Central memory CD8-positive, alpha-beta T cell (primary cell): ENCODE data around the gene GK.
"Not testable (repeated sequence)": the region's sequence is repeated elsewhere in the genome, so short reads cannot be mapped to it uniquely, and the experiment has no call there.

ENCODE experiments used
- ATAC-seq: fragments of 150-1000 bp; cut with Tn5 transposase; replicated peaks from 2 replicates; pipeline ENCODE4 v1.10.0; 2022; ENCODE audit warnings: mild to moderate bottlenecking, moderate FRiP score, moderate number of reproducible peaks; ENCODE audit not compliant: poor library complexity, severe bottlenecking; ENCODE audit errors: extremely low read depth
- DNase-seq, 2 donors: peaks; one replicate each; pipeline ENCODE4 v3.0.0; 2021; ENCODE audit warnings: low spot score in 2 of 2
- H3K27ac Mint-ChIP-seq: one replicate; pipeline ENCODE4 v1.8.0; 2022; ENCODE audit warnings: low read depth, mild to moderate bottlenecking, moderate library complexity, mixed read lengths
- H3K27me3 Mint-ChIP-seq: one replicate; pipeline ENCODE4 v1.8.0; 2022; ENCODE audit warnings: mixed read lengths
- H3K36me3 Mint-ChIP-seq: one replicate; pipeline ENCODE4 v1.8.0; 2022; ENCODE audit warnings: mild to moderate bottlenecking, moderate library complexity, mixed read lengths; ENCODE audit not compliant: insufficient read depth
- H3K4me1 Mint-ChIP-seq: one replicate; pipeline ENCODE4 v1.8.0; 2022; ENCODE audit warnings: mixed read lengths
- H3K4me3 Mint-ChIP-seq: one replicate; pipeline ENCODE4 v1.8.0; 2022; ENCODE audit warnings: mild to moderate bottlenecking, moderate library complexity, mixed read lengths
- H3K9me3 Mint-ChIP-seq: one replicate; pipeline ENCODE4 v1.8.0; 2022; ENCODE audit warnings: mixed read lengths

GK gene

DNA sequence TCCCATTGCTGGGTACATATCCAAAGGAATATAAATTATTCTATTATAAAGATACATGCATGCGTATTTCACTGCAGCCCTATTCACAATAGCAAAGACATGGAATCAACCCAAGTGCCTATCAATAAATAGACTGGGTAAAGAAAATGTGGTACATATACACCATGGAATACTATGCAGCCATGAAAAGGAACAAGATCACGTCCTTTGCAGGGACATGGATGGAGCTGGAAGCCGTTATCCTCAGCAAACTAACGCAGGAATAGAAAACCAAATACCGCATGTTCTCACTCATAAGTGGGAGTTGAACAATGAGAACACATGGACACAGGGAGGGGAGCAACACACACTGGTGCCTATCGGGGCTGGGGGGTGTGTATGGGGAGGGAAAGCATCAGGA is 19.2 kb upstream of the GK start:
- H3K27ac Mint-ChIP-seq, ATAC-seq, H3K27me3 Mint-ChIP-seq, H3K36me3 Mint-ChIP-seq, H3K4me3 Mint-ChIP-seq, DNase-seq, H3K4me1 Mint-ChIP-seq, H3K9me3 Mint-ChIP-seq: not testable (repeated sequence)

DNA sequence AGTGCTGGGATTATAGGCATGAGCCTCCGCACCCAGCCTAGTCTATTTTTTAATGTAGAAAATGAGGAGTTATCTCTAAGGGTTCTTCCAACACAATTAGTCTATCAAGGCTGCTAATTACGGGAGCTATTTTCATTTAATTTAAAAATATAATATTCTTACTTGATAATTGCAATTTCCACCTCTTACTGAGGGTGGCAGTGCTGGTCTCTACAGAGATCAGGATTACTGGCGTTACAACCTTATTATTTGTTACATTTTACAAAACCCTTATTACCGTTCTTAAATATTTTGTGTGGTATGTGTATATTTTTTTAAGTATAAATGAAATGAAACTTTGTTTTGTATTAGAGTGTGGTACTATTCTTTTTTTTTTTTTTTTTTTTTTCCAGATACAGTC is 17.6 kb upstream of the GK start:
- Mint-ChIP-seq H3K9me3 (no peaks in the 10 kb centered on the region), H3K4me1 (no peaks in the 10 kb centered on the region)
- DNase-seq: no peak

DNA sequence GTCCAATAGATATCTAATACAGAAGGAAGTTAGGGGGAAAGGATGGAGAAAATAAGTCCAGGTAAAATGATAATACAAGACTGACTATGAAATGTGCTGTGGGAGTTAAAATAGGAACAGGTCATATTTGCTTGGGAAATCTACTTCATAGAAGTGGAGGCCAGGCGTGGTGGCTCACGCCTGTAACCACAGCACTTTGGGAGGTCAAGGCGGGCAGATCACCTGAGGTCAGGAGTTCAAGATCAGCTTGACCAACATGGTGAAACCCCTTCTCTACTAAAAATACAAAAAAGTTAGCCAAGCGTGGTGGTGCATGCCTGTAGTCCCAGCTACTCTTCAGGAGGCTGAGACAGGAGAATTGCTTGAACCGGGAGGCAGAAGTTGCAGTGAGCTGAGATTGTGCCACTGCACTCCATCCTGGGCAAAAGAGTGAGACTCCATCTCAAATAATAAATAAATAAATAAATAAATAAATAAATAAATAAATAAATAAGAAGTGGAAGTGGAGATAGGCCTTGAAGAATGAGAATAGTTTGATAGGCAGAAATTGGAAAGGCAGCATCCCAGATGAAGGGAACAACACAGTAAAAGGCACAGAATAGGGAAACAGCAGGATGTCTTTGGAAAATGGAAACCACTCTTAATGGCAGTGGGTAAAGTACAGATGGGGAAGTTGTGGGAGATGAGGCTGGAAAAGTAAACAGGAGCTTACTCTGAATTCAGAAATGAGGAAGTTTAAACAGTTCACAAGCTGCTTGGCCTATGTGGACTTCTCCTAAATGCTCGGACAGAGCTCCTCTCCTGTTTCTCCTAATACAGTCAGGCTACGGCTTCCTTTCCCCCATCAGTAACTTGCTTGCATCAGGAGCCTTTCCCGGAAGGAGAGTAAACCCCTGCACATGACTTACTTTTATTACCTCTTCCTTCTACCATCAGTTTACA is 15.1 kb upstream of the GK start:
- no peak overlapping the region for H3K4me3 Mint-ChIP-seq
- no peak overlapping the region for H3K27ac Mint-ChIP-seq
- no peaks in the 10 kb centered on the region for H3K36me3 Mint-ChIP-seq
- ATAC-seq: no peak
- no peaks in the 10 kb centered on the region for H3K4me1 Mint-ChIP-seq
- H3K9me3 Mint-ChIP-seq: no peaks in the 10 kb centered on the region
- DNase-seq: no peak
- H3K27me3 Mint-ChIP-seq: no peaks in the 10 kb centered on the region

More for the DNA sequence above, 17.6 kb upstream of the GK start:
- no peak for ATAC-seq
- Mint-ChIP-seq H3K36me3 (no peaks in the 10 kb centered on the region), H3K4me3 (no peak overlapping the region), H3K27ac (no peak overlapping the region), H3K27me3 (no peaks in the 10 kb centered on the region)

DNA sequence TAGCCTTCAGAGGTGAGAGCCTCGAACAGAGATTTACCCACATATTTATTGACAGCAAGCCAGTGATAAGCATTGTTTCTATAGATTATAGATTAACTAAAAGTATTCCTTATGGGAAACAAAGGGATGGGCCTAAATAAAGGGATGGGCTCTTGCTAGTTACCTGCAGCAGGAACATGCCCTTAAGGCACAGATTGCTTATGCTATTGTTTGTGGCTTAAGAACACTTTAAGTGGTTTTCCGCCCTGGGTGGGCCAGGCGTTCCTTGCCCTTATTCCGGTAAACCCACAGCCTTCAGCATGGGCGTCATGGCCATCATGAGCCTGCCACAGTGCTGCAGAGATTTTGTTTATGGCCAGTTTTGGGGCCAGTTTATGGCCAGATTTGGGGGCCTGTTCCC is 13.5 kb upstream of the GK start:
- H3K36me3 Mint-ChIP-seq, H3K27me3 Mint-ChIP-seq, ATAC-seq, H3K9me3 Mint-ChIP-seq, DNase-seq, H3K4me3 Mint-ChIP-seq, H3K27ac Mint-ChIP-seq, H3K4me1 Mint-ChIP-seq: not testable (repeated sequence)

- Mint-ChIP-seq H3K27me3 (no peaks in the 10 kb centered on the region), H3K4me3 (no peak overlapping the region), H3K36me3 (no peaks in the 10 kb centered on the region), H3K4me1 (no peaks in the 10 kb centered on the region), H3K27ac (no peak overlapping the region), H3K9me3 (no peaks in the 10 kb centered on the region)
- DNase-seq (no peak), ATAC-seq (no peak)
Observed at GRCh38 chrX:30642642-30643041, 10.6 kb upstream of the GK start.

DNA sequence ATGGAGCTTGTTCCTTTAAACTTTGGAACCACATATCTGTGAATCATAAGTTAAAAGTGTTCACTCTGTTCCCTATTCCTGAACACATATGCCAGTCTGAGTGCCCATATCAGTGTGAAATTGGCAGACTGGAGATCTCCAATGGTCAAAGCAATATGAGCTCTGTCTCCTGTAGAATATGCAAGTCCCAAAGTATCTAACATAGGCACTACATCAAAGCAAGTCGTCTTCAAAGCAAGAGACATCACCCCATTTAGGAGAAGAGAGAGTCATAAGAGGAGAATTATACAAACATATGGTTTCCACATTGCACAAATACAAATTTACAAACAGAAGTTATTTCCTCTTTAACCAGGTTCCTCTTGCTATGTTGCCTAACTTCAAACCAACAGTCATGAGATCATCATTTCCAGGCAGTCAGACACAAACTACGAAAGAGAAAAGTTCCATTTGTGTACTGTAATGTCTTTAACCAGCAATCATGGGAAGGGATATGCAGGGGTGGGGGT is 9.9 kb upstream of the GK start:
- no peaks in the 10 kb centered on the region for H3K36me3 Mint-ChIP-seq
- ATAC-seq: no peak
- DNase-seq: no peak

GRCh38 chrX:30649859-30650258 is 3.4 kb upstream of the GK start:
- ATAC-seq (no peak), DNase-seq (no peak)
- H3K27me3 Mint-ChIP-seq: no peaks in the 10 kb centered on the region
- H3K4me1 Mint-ChIP-seq: peaks cover 15% of the 10 kb centered on the region
- peak overlapping the region; percentile 65 for H3K27ac Mint-ChIP-seq
- peaks cover 5% of the 10 kb centered on the region for H3K36me3 Mint-ChIP-seq
- no peaks in the 10 kb centered on the region for H3K9me3 Mint-ChIP-seq
- no peak overlapping the region for H3K4me3 Mint-ChIP-seq

More for the DNA sequence above, 9.9 kb upstream of the GK start:
- Mint-ChIP-seq H3K9me3 (no peaks in the 10 kb centered on the region), H3K27me3 (no peaks in the 10 kb centered on the region), H3K4me3 (no peak overlapping the region), H3K27ac (no peak overlapping the region), H3K4me1 (no peaks in the 10 kb centered on the region)

DNA sequence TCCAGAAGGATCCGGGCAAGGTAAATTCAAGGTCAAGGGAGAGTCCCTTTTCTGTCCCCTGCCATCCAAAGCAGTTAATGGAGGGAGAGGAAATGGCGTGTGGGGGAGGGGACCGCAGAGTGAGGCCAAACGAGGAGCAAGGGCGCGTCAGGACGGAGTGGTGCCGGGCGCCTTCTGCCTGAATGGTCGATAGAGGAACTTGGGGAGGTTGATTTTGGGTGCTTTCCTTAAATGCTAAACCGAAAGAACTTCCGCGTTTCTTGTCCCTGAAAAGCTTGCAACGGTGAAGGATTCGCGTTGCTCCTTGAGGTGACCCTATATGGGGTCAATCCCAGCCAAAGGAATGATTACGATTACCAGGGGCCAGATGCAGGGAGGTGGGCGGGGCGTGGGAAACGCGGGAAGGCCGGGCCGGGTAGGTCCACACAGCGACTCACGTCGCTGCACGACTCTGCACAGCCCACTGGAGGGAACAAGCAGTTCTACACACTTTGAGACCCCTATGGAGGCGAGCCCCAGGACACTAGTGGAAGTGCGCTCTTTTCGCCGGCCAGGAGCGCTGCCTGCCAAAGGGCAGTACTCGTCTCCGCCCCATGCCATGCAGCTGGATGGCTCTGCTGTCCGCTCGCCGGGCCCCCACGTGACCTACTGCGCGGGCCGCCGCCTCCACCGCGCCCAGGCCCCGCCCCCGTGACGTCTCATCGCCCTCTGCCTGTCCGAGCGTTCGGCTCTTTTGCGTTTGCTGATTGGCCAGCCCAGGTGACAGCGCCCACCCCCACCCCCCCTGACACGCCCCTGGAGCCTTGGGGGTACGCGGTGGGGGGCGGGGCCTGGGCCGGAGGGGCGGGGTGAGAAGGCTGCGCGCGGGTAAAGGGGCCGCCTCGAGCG is 452 bp upstream of the GK start:
- peak; percentile 84 for ATAC-seq
- H3K9me3 Mint-ChIP-seq: no peaks in the 10 kb centered on the region
- no peaks in the 10 kb centered on the region for H3K27me3 Mint-ChIP-seq
- H3K4me3 Mint-ChIP-seq: peak overlapping the region; percentile 84
- H3K27ac Mint-ChIP-seq: peak overlapping the region; percentile 89
- peaks cover 5% of the 10 kb centered on the region for H3K36me3 Mint-ChIP-seq
- H3K4me1 Mint-ChIP-seq: peaks cover 15% of the 10 kb centered on the region
- peak; percentile 72 to 81 for DNase-seq

- peak overlapping the region; percentile 72 for H3K27ac Mint-ChIP-seq
- H3K9me3 Mint-ChIP-seq, DNase-seq, ATAC-seq, H3K27me3 Mint-ChIP-seq, H3K36me3 Mint-ChIP-seq: not testable (repeated sequence)
- peaks cover 15% of the 10 kb centered on the region for H3K4me1 Mint-ChIP-seq
- peak overlapping the region; percentile 84 for H3K4me3 Mint-ChIP-seq
Observed at GRCh38 chrX:30654386-30654785, 1.2 kb downstream of the GK start.

GRCh38 chrX:30654989-30655607 is 1.9 kb downstream of the GK start:
- ATAC-seq: no peak
- no peak overlapping the region for H3K4me3 Mint-ChIP-seq
- peaks cover 15% of the 10 kb centered on the region for H3K4me1 Mint-ChIP-seq
- H3K27me3 Mint-ChIP-seq: no peaks in the 10 kb centered on the region
- no peaks in the 10 kb centered on the region for H3K9me3 Mint-ChIP-seq
- peaks cover 5% of the 10 kb centered on the region for H3K36me3 Mint-ChIP-seq
- H3K27ac Mint-ChIP-seq: peak overlapping the region; percentile 32
- no peak for DNase-seq

- Mint-ChIP-seq H3K27ac (no peak overlapping the region), H3K4me3 (no peak overlapping the region), H3K4me1 (peaks cover 15% of the 10 kb centered on the region)
Observed at GRCh38 chrX:30655991-30656390, 2.8 kb downstream of the GK start.

More at GRCh38 chrX:30655991-30656390, 2.8 kb downstream of the GK start:
- Mint-ChIP-seq H3K27me3 (no peaks in the 10 kb centered on the region), H3K36me3 (peaks cover 5% of the 10 kb centered on the region), H3K9me3 (no peaks in the 10 kb centered on the region)
- no peak for DNase-seq
- ATAC-seq: no peak
